Upper lobe of left lung (tissue), 4 donors: ENCODE measurements around the gene MIB2.

ENCODE experiments used
- EP300 ChIP-seq, 4 donors: sonication (generic); formaldehyde crosslinking; IDR thresholded peaks; one replicate each; pipeline ENCODE4 v1.5.1; 2017; ENCODE audit warnings: antibody characterized with exemption in 4 of 4, control low read depth in 2 of 4
- POLR2A ChIP-seq, 4 donors: fragments of 450-650 bp; IDR thresholded peaks; one replicate each; pipeline ENCODE4 v1.5.1; 2016 to 2017; ENCODE audit warnings: antibody characterized with exemption in 4 of 4, mild to moderate bottlenecking in 2 of 4
- POLR2AphosphoS5 ChIP-seq, 2 donors: sonication (generic); formaldehyde crosslinking; IDR thresholded peaks; one replicate each; pipeline ENCODE4 v1.5.1; 2017; ENCODE audit warnings: antibody characterized with exemption in 2 of 2
- TF ChIP-seq, protein P1 (sequence below), 6 experiments: fragments of 450-650 bp in 4 of 6; fragments of 200-600 bp in 2 of 6; sonication (generic) in 2 of 6; IDR thresholded peaks; one replicate each; pipeline ENCODE4 v1.5.1; 2016 to 2019; ENCODE audit warnings: antibody characterized with exemption in 6 of 6

DNA sequence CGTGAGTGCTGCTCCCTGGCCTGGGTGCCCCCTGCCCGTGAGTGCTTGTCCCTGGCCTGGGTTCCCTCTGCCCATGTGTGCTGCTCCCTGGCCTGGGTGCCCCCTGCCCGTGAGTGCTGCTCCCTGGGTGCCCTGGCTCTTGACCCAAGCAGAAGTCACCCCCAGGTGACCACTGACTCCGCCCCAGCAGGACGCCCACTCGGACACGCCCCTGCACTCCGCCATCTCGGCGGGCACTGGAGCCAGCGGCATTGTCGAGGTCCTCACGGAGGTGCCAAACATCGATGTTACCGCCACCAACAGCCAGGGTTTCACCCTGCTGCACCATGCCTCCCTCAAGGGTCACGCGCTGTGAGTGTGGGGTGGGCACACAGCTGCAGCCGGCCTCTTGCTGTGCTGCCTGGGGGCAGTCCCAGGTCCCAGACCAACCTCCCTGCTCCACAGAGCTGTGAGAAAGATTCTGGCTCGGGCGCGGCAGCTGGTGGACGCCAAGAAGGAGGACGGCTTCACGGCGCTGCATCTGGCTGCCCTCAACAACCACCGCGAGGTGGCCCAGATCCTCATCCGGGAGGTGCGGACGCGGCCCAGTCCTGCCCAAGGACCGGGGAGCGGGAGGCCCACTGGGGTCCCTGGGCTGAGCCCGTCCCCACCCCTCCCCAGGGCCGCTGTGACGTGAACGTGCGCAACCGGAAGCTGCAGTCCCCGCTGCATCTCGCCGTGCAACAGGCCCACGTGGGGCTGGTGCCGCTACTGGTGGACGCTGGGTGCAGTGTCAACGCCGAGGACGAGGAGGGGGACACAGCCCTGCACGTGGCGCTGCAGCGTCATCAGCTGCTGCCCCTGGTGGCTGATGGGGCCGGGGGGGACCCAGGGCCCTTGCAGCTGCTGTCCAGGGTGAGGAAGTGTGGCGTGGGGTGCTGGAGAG, 12.8 kb downstream of the MIB2 start:
- TF ChIP-seq, protein P1, sequence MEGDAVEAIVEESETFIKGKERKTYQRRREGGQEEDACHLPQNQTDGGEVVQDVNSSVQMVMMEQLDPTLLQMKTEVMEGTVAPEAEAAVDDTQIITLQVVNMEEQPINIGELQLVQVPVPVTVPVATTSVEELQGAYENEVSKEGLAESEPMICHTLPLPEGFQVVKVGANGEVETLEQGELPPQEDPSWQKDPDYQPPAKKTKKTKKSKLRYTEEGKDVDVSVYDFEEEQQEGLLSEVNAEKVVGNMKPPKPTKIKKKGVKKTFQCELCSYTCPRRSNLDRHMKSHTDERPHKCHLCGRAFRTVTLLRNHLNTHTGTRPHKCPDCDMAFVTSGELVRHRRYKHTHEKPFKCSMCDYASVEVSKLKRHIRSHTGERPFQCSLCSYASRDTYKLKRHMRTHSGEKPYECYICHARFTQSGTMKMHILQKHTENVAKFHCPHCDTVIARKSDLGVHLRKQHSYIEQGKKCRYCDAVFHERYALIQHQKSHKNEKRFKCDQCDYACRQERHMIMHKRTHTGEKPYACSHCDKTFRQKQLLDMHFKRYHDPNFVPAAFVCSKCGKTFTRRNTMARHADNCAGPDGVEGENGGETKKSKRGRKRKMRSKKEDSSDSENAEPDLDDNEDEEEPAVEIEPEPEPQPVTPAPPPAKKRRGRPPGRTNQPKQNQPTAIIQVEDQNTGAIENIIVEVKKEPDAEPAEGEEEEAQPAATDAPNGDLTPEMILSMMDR (IDR thresholded peaks at IDR 0.05) = no peak
- no peak for TF ChIP-seq POLR2A (IDR thresholded peaks at IDR 0.05)
- no peak for TF ChIP-seq POLR2AphosphoS5 (IDR thresholded peaks at IDR 0.05)
- no peak for TF ChIP-seq EP300 (IDR thresholded peaks at IDR 0.05)
